Smooth muscle cell (in vitro differentiated cells): Measurements from ENCODE around the gene ACSM6. TPM values are rescaled to one million over a fixed set of nuclear protein-coding genes. Genes with fewer than 3 reads are reported as not detected.
"Not testable (repeated sequence)": the region's sequence is repeated elsewhere in the genome, so short reads cannot be mapped to it uniquely, and the experiment has no call there.

Source experiments
- DNase-seq: peaks from one replicate; lab custom pipeline; 2025; ENCODE audit not compliant: unreplicated experiment; lab: John Stamatoyannopoulos, UW
- H2AFZ ChIP-seq: fragments of 200-600 bp; sonication (generic); 2 replicates; pipeline ENCODE4 v1.6.0; 2016; ENCODE audit warnings: antibody characterized with exemption, low read depth, mild to moderate bottlenecking
- H3F3A ChIP-seq: fragments of 200-600 bp; sonication (generic); 2 replicates; pipeline ENCODE4 v1.6.0; 2017; ENCODE audit warnings: antibody characterized with exemption, low read depth
- H3K27ac ChIP-seq: fragments of 200-600 bp; sonication (generic); 2 replicates; pipeline ENCODE4 v1.5.1; 2016; ENCODE audit warnings: low read depth, mild to moderate bottlenecking
- H3K27me3 ChIP-seq: fragments of 200-600 bp; sonication (generic); 2 replicates; pipeline ENCODE4 v1.6.1; 2016; ENCODE audit warnings: low read depth, mild to moderate bottlenecking
- H3K36me3 ChIP-seq: fragments of 200-600 bp; sonication (generic); 2 replicates; pipeline ENCODE4 v1.5.1; 2016; ENCODE audit warnings: low read depth
- H3K4me1 ChIP-seq: fragments of 200-600 bp; sonication (generic); 2 replicates; pipeline ENCODE4 v1.5.1; 2016; ENCODE audit warnings: low read depth
- H3K4me2 ChIP-seq: fragments of 200-600 bp; sonication (generic); 2 replicates; pipeline ENCODE4 v1.6.0; 2016; ENCODE audit warnings: mild to moderate bottlenecking
- H3K4me3 ChIP-seq: fragments of 200-600 bp; sonication (generic); 2 replicates; pipeline ENCODE4 v1.5.1; 2016; ENCODE audit warnings: mild to moderate bottlenecking
- H3K79me2 ChIP-seq: fragments of 200-600 bp; sonication (generic); 2 replicates; pipeline ENCODE4 v1.6.0; 2016; ENCODE audit warnings: low read depth, mild to moderate bottlenecking
- H3K9ac ChIP-seq: fragments of 200-600 bp; sonication (generic); 2 replicates; pipeline ENCODE4 v1.6.0; 2016; ENCODE audit warnings: low read depth
- H3K9me3 ChIP-seq: fragments of 200-600 bp; sonication (generic); replicated peaks from 2 replicates; pipeline ENCODE4 v1.5.1; 2016; ENCODE audit warnings: low read depth
- H4K20me1 ChIP-seq: fragments of 200-600 bp; sonication (generic); 2 replicates; pipeline ENCODE4 v1.6.0; 2016; ENCODE audit warnings: low read depth
- WGBS: methylation state at CpG from one replicate; pipeline ENCODE4 v1.1.7; 2016; ENCODE audit warnings: low lambda C conversion rate; 5-methylcytosine and 5-hydroxymethylcytosine counted together
- polyA plus RNA-seq: library from polyadenylated mRNA; unstranded; fragments of >200 nt; fragmentation: Nextera tagmentation; extraction: Ambion mirVana; gene quantifications from 2 replicates; pipeline ENCODE4 v1.2.1, GENCODE V29; 2016
- total RNA-seq: library from RNA; depleted of rRNA; stranded (reverse); fragments of >200 nt; gene quantifications from 2 replicates; pipeline ENCODE4 v1.2.3, GENCODE V29; 2014
- TF ChIP-seq, protein P1 (sequence below): fragments of 200-600 bp; sonication (generic); IDR thresholded peaks from 2 replicates; pipeline ENCODE4 v1.5.1; 2017; ENCODE audit warnings: borderline replicate concordance, mild to moderate bottlenecking, antibody characterized with exemption; ENCODE audit not compliant: insufficient read depth, poor library complexity, severe bottlenecking

Gene ACSM6
- total and polyA plus RNA-seq, 2 experiments from 2014 or later, result not detected

DNA sequence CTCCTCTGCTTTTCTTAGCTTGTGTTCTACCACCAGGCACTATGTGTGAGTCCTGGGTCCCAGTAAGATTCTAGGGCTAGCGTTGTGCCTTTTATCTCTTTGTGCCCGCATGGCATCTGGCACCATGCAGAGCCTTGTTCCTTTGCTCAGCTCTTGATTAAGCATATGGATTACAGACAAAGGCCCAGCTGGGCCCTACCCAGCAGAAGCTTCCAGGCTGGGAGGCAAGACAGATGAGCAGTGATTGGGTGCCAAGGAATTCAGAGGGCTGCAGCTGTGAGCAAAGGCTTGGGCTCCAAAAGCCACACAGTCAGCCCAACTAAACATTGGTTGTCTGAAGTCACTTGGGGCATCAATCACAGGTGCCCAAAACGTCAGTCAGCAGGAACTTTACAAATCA is 2.0 kb downstream of the ACSM6 start:
- DNase-seq, result no peak
- TF ChIP-seq, protein P1, sequence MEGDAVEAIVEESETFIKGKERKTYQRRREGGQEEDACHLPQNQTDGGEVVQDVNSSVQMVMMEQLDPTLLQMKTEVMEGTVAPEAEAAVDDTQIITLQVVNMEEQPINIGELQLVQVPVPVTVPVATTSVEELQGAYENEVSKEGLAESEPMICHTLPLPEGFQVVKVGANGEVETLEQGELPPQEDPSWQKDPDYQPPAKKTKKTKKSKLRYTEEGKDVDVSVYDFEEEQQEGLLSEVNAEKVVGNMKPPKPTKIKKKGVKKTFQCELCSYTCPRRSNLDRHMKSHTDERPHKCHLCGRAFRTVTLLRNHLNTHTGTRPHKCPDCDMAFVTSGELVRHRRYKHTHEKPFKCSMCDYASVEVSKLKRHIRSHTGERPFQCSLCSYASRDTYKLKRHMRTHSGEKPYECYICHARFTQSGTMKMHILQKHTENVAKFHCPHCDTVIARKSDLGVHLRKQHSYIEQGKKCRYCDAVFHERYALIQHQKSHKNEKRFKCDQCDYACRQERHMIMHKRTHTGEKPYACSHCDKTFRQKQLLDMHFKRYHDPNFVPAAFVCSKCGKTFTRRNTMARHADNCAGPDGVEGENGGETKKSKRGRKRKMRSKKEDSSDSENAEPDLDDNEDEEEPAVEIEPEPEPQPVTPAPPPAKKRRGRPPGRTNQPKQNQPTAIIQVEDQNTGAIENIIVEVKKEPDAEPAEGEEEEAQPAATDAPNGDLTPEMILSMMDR, result no peak
- no peak overlapping the region for H2AFZ ChIP-seq

DNA sequence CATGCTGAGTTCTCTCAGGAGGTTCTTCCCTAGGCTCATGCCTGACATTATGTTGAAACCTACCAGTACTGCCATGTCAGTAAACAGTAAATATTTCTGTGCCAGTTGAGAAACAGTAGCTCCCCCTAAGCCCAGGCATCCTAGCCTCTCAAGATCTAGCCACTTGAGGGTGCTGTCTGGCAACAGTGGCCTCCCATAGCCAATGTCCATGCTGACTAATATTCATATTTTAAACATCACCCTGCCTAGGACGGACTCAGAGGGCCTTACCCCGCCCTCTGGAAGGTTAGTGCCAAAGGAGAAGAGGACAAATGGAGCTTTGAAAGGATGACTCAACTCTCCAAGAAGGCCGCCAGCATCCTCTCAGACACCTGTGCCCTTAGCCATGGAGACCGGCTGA is 7.7 kb downstream of the ACSM6 start:
- WGBS, result 93% methylated on average over 4 of the region's 4 CpGs
- H3F3A ChIP-seq, result no peaks in the 10 kb centered on the region
- no peak overlapping the region for H2AFZ ChIP-seq

More for the DNA sequence above, 2.0 kb downstream of the ACSM6 start:
- no peak overlapping the region for H3K27ac ChIP-seq
- no peak overlapping the region for H3K4me2 ChIP-seq
- H3K4me1 ChIP-seq, result peaks cover 17% of the 10 kb centered on the region
- no peaks in the 10 kb centered on the region for H3F3A ChIP-seq
- no peaks in the 10 kb centered on the region for H3K36me3 ChIP-seq
- H3K79me2 ChIP-seq, result no peaks in the 10 kb centered on the region
- WGBS, result 77% methylated on average over 3 of the region's 3 CpGs
- H3K9ac ChIP-seq, result no peak overlapping the region
- H3K4me3 ChIP-seq, result no peak overlapping the region
- no peaks in the 10 kb centered on the region for H3K27me3 ChIP-seq
- H3K9me3 ChIP-seq, result no peaks in the 10 kb centered on the region
- no peaks in the 10 kb centered on the region for H4K20me1 ChIP-seq

DNA sequence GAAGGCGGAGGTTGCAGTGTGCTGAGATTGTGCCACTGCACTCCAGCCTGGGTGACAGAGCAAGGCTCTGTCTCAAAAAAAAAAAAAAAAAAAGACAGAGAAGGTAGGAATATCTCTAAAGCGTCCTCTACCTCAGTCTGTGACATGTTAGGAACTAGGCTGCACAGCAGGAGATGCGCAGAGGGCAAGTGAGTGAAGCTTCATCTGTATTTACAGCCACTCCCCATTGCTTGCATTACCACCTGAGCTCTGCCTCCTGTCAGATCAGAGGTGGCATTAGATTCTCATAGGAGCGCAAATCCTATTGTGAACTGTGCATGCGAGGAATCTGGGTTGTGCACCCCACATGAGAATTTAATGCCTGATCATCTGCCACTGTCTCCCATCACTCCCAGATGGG is 8.8 kb downstream of the ACSM6 start:
- WGBS, result 78% methylated on average over 5 of the region's 5 CpGs
- H3K4me1 ChIP-seq, DNase-seq: not testable (repeated sequence)

More for the DNA sequence above, 7.7 kb downstream of the ACSM6 start:
- Histone ChIP-seq H3K9ac (no peak overlapping the region), H3K27ac (no peak overlapping the region), H3K36me3 (no peaks in the 10 kb centered on the region), H3K4me3 (no peak overlapping the region), H3K79me2 (no peaks in the 10 kb centered on the region), H3K9me3 (no peaks in the 10 kb centered on the region), H3K4me2 (no peak overlapping the region), H3K27me3 (no peaks in the 10 kb centered on the region), H4K20me1 (no peaks in the 10 kb centered on the region), H3K4me1 (no peaks in the 10 kb centered on the region)
- DNase-seq, result no peak
- TF ChIP-seq, protein P1, result no peak

DNA sequence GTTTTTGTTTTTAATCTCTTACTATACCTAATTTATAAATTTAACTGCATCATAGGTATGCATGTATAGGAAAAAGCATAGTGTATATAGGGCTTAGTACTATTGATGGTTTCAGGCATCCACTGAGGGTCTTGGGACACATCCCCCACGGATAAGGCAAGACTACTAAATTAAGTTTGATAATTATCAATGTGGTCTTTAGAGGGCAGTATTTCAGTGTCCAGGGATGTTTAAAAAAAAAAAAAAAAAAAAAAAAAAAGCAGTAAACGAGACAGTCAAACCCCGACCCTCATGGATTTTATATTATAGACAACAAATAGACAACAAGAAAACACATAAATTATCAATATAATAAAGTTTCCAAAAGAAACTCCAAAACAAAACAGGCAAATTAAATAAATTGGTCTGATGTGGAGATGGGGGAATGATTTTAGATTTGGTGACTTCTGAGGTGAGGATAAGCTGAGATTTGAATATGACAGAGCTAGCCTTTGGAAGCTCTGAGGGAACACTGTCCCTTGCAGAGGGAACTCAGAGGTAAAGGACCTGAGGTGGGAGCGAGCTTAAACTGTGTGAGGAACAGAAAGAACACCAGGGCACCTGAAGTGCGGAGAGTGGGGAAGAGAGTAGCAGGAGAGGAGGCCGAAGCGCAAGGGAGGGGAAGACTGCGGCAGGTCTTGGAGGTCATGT is 14.8 kb downstream of the ACSM6 start:
- Histone ChIP-seq H3K9ac (no peak overlapping the region), H3K27me3 (no peaks in the 10 kb centered on the region), H3K36me3 (no peaks in the 10 kb centered on the region), H3K4me2 (no peak overlapping the region), H4K20me1 (no peaks in the 10 kb centered on the region), H3K4me1 (no peaks in the 10 kb centered on the region), H3K27ac (no peak overlapping the region), H3K9me3 (no peaks in the 10 kb centered on the region), H3K79me2 (no peaks in the 10 kb centered on the region), H3K4me3 (no peak overlapping the region), H2AFZ (no peak overlapping the region), H3F3A (no peaks in the 10 kb centered on the region)
- TF ChIP-seq, protein P1, result peak; percentile 28
- no peak for DNase-seq
- WGBS, result 63% methylated on average over 8 of the region's 8 CpGs

More for the DNA sequence above, 8.8 kb downstream of the ACSM6 start:
- not testable (repeated sequence) for H3K79me2 ChIP-seq, H3K4me2 ChIP-seq, H3K27ac ChIP-seq, H4K20me1 ChIP-seq, H2AFZ ChIP-seq, H3K36me3 ChIP-seq, H3F3A ChIP-seq, H3K9me3 ChIP-seq, H3K9ac ChIP-seq, H3K4me3 ChIP-seq, H3K27me3 ChIP-seq
